Omental fat pad (tissue), 4 donors: Measurements from ENCODE around the gene TMEM86A. TPM values are rescaled to one million over a fixed set of nuclear protein-coding genes. Genes with fewer than 3 reads are reported as not detected.

ENCODE experiments used
- ATAC-seq: fragments of 150-250 bp; one replicate; pipeline ENCODE4 v1.9.1; 2016; ENCODE audit warnings: mild to moderate bottlenecking, moderate library complexity; ENCODE audit not compliant: low FRiP score
- DNase-seq: peaks from one replicate; pipeline ENCODE4 v3.0.0-alpha.2; 2019; ENCODE audit warnings: low spot score
- total RNA-seq, 4 donors: library from RNA; depleted of rRNA; stranded (reverse); fragments of >200 nt; gene quantifications; one replicate each; pipeline ENCODE4 v1.1.0, GENCODE V29; 2016
- TF ChIP-seq, protein P1 (sequence below), 3 donors: fragments of 450-650 bp; IDR thresholded peaks; one replicate each; pipeline ENCODE4 v1.5.1; 2016 to 2017; ENCODE audit warnings: antibody characterized with exemption in 3 of 3, mild to moderate bottlenecking in 3 of 3, moderate library complexity in 2 of 3

The TMEM86A gene
- total RNA-seq, 4 donors from 2014 or later, result 3.4 to 8.3 (median 5.8) TPM

DNA sequence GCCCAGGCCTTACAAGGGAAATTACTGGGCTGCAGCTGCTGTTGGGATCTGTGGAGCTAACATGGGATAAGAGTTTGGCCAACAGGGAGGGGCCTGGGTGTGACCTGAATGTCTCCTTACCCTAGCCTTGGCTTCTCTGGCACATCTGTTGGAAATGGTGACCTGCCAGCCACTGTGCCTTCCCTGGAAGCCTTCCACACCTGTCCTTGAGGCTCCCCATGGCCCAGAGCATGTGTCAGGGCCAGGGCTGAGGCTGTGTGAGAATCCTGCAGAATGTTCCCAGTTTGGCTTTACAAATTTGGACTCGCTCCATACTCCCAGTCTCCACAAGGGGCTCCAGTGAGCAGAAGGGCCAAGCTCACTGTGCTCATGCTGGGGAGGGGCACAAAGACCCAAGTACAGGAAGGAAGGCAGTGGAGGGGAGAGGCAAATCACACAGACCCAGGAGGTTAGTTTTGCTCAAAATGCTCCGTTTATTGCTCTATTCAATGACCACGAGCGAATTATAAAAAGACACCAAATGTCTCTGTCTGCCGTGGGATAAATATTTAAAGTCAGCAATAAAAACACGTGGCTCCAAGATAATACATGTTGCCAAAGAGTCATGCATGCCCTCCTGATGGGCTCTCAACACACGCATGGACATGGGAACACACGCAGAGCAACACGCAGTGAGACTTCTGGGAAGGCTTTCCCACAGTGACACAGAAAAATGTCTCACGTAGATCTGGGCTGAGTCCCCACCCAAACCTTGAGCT lies 29.1 kb downstream of the TMEM86A start:
- DNase-seq, result no peak
- TF ChIP-seq, protein P1, sequence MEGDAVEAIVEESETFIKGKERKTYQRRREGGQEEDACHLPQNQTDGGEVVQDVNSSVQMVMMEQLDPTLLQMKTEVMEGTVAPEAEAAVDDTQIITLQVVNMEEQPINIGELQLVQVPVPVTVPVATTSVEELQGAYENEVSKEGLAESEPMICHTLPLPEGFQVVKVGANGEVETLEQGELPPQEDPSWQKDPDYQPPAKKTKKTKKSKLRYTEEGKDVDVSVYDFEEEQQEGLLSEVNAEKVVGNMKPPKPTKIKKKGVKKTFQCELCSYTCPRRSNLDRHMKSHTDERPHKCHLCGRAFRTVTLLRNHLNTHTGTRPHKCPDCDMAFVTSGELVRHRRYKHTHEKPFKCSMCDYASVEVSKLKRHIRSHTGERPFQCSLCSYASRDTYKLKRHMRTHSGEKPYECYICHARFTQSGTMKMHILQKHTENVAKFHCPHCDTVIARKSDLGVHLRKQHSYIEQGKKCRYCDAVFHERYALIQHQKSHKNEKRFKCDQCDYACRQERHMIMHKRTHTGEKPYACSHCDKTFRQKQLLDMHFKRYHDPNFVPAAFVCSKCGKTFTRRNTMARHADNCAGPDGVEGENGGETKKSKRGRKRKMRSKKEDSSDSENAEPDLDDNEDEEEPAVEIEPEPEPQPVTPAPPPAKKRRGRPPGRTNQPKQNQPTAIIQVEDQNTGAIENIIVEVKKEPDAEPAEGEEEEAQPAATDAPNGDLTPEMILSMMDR (IDR thresholded peaks at IDR 0.05), result peak in 1 of 3 donors; percentile 14
- ATAC-seq, result no peak

DNA sequence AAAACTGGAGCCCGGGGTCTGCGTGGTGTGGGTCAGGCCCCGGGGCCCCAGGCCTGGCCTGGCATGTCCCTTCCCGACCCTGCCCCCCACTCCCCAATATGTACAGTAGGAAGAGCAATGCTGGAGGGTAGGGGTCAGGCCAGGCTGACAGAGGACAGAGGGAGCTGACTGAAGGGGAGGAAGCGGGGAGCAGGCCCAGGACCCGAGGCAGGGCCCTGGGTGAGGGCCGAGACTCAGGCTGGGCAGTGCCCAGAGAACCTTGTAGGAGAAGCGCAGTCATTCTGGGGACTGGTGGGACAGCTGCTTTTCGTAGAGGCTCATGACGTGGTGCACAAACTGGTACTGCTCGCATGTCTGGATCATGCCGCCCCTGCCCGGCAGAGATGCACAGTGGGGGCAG lies 30.1 kb downstream of the TMEM86A start:
- DNase-seq, result no peak
- ATAC-seq, result no peak
- TF ChIP-seq, protein P1 (IDR thresholded peaks at IDR 0.05), result no peak

DNA sequence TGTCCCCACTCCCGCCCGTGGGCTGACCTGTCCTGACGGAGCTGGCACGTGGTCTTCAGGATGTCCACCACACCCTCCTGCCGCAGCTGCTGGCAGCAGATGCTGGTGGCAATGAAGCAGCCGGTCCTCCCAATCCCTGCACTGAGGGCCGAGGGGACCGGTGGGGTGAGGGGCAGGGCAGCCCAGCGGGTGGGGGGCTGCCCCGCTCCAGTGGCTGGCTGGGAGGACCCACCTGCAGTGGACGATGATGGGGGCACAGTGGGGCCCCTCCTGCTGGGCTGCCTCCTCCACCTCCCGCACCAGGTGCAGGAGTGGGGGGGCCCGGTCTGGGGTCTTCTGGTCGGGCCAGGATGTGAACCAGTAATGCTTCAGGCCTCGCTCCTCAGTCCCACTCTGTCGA lies 30.8 kb downstream of the TMEM86A start:
- ATAC-seq (no peak), DNase-seq (no peak)
- TF ChIP-seq, protein P1 (IDR thresholded peaks at IDR 0.05), result no peak

DNA sequence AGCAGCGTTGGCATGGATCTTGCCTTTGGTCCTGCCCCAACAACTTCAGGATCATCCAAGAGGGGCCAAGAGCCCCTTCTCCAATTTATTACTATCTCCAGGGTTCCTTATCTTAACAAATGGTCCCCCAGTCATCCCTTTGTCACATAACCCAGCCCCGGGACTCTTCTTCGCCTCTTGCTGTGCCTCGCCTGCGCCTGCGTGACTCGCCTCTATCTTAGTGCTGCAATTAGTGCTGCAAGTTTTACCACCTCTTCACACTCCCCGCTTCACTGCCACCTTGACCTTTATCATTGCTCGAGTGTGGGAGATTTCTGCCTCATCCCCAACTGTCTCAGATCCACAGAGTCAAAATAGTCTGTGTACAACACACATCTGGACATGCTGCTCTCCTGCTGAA lies 31.4 kb downstream of the TMEM86A start:
- no peak for DNase-seq
- TF ChIP-seq, protein P1 (IDR thresholded peaks at IDR 0.05), result no peak
- no peak for ATAC-seq

DNA sequence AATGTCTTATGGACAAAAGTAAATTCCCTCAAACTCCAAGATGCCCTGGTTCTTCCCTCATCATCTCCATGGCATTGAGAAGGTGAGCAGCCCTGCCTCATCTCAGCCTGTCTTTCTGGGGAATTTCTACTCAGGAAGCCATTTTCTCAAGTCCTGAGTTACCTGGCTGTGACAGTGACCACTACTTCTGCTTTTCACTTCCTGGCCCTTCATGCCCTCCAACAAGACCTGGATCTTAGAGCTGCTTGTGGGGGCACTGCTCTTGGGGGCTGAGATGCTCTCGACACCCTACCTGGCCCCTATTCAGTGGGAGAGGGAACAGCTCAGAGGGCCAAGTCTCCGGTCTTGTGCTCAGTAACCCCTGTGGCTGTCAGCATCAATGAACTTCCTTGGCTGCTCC lies 32.9 kb downstream of the TMEM86A start:
- ATAC-seq (no peak), DNase-seq (no peak)
- TF ChIP-seq, protein P1 (IDR thresholded peaks at IDR 0.05), result no peak

DNA sequence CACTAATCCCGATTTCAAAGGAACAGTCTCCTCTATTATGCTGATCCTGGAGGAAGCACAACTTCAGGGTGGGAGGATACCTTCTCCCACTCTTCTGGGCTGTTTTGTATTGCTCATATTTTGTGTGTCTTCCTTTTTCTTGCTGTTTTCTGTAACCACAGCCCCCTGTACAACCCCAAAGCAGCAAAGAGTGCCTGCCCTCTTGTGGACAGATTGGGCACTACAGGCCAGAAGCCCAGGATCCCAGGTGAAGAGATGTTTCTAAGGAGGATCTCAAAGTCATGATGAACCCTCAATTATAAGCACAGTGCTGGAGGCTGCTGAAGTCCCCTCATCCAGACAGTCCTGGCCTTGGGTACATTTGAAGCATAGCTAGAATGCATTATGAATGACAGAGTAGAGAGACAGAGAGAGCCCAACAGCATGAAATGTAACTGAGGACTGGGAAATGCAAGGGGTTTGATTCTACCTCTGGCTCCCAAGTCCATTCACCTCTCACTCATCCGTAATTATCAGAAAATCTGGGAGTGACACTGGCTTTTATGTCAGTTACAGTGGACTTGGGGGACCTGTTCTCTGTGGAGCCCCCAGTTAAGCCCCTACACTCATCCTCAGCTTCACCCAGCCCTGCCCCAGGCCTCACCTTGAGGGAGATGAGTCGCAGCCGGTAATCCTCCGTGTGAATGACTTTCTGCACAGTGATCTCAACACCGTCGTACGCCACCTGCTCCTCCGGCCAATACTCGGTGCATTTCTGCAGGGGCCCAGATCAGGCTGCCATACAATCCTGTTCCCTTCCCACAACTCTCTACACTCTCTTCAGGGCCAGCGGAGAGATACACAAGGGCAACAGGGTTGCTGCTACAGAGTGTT lies 33.6 kb downstream of the TMEM86A start:
- ATAC-seq (peak; percentile 60), DNase-seq (peak; percentile 86)
- TF ChIP-seq, protein P1 (IDR thresholded peaks at IDR 0.05), result peak in 1 of 3 donors; percentile 80
